HepG2 (cell line): ENCODE results near the gene GSTM2. TPM values are rescaled to one million over a fixed set of nuclear protein-coding genes. Genes with fewer than 3 reads are reported as not detected.
A peak's percentile ranks its signal among the peaks of the same experiment; 100 is the strongest.

Source experiments
- AHR ChIP-seq: IDR thresholded peaks from 2 replicates; pipeline ENCODE4 v1.6.1; 2018; ENCODE audit warnings: missing genetic modification reagents, missing compliant biosample characterization
- CHD4 ChIP-seq: fragments of 200-600 bp; sonication (generic); IDR thresholded peaks from 2 replicates; pipeline ENCODE4 v1.7.0; 2017; ENCODE audit warnings: mild to moderate bottlenecking, low read length, borderline replicate concordance
- KLF13 ChIP-seq: sonication (generic); formaldehyde crosslinking; IDR thresholded peaks from 2 replicates; pipeline ENCODE4 v1.4.0; 2020; ENCODE audit warnings: mild to moderate bottlenecking, missing genetic modification reagents
- NONO ChIP-seq, 2 experiments: fragments of 450-650 bp in 1 of 2; sonication (generic) in 1 of 2; formaldehyde crosslinking in 1 of 2; IDR thresholded peaks in 1 of 2; conservative IDR thresholded peaks in 1 of 2; 2 replicates each; pipeline versions ENCODE4 v1.6.1 to v1.8.0; 2017 to 2022; ENCODE audit warnings: mild to moderate bottlenecking in 1 of 2, missing genetic modification reagents in 1 of 2, moderate library complexity in 1 of 2
- NR3C1 ChIP-seq: sonication (generic); formaldehyde crosslinking; IDR thresholded peaks from 2 replicates; pipeline ENCODE4 v1.4.0; 2020; ENCODE audit warnings: missing genetic modification reagents
- NRL ChIP-seq: sonication (generic); formaldehyde crosslinking; IDR thresholded peaks from 2 replicates; pipeline ENCODE4 v1.5.0; 2020; ENCODE audit warnings: missing genetic modification reagents, mild to moderate bottlenecking, moderate library complexity, borderline replicate concordance
- TARDBP ChIP-seq: sonication (generic); formaldehyde crosslinking; IDR thresholded peaks from 2 replicates; pipeline ENCODE4 v1.8.0; 2022; ENCODE audit warnings: mild to moderate bottlenecking, missing genetic modification reagents
- ZFP41 ChIP-seq: sonication (generic); formaldehyde crosslinking; IDR thresholded peaks from 2 replicates; pipeline ENCODE4 v1.4.0; 2020; ENCODE audit warnings: mild to moderate bottlenecking, missing genetic modification reagents, borderline replicate concordance
- ZNF550 ChIP-seq: sonication (generic); formaldehyde crosslinking; IDR thresholded peaks from 2 replicates; pipeline ENCODE4 v1.4.0; 2020; ENCODE audit warnings: mild to moderate bottlenecking, missing genetic modification reagents, borderline replicate concordance
- ZNF552 ChIP-seq: sonication (generic); formaldehyde crosslinking; IDR thresholded peaks from 2 replicates; pipeline ENCODE4 v1.9.0; 2022; ENCODE audit warnings: missing genetic modification reagents, mild to moderate bottlenecking, borderline replicate concordance
- ZNF619 ChIP-seq: sonication (generic); formaldehyde crosslinking; IDR thresholded peaks from 2 replicates; pipeline ENCODE4 v1.4.0; 2020; ENCODE audit warnings: mild to moderate bottlenecking, missing genetic modification reagents
- ZNF790 ChIP-seq: sonication (generic); formaldehyde crosslinking; IDR thresholded peaks from 2 replicates; pipeline ENCODE4 v1.8.0; 2022; ENCODE audit warnings: missing genetic modification reagents, mild to moderate bottlenecking, borderline replicate concordance
- polyA plus RNA-seq, 8 experiments: library from polyadenylated mRNA; depleted of rRNA in 3 of 8; stranded (reverse) in 7 of 8; unstranded in 1 of 8; fragments of >200 nt; fragmentation: Illumina TruSeq in 4 of 8; extraction: Trizol in 4 of 8; gene quantifications; 2 replicates each; pipeline versions ENCODE4 v1.2.1 to v1.2.3, GENCODE V29; 2011 to 2016; ENCODE audit warnings: low read depth in 4 of 8, missing spikeins in 1 of 8, mixed read lengths in 1 of 8; ENCODE audit not compliant: insufficient read depth in 1 of 8
- total RNA-seq, 5 experiments: library from RNA; depleted of rRNA; stranded (reverse); fragments of >200 nt; fragmentation: Illumina TruSeq; extraction: Trizol; gene quantifications; 2 replicates each; pipeline ENCODE4 v1.2.3, GENCODE V29; 2016; ENCODE audit warnings: low read depth in 1 of 5
- TF ChIP-seq, protein P1 (sequence below): sonication (generic); formaldehyde crosslinking; IDR thresholded peaks from 2 replicates; pipeline ENCODE4 v1.4.0; 2020; ENCODE audit warnings: mild to moderate bottlenecking, missing genetic modification reagents
- TF ChIP-seq, protein P2 (sequence below): sonication (generic); formaldehyde crosslinking; IDR thresholded peaks from 2 replicates; pipeline ENCODE4 v1.5.0; 2020; ENCODE audit warnings: mild to moderate bottlenecking, missing genetic modification reagents, borderline replicate concordance
- TF ChIP-seq, protein P3 (sequence below): sonication (generic); formaldehyde crosslinking; conservative IDR thresholded peaks from 2 replicates; pipeline ENCODE4 v1.8.1; 2023; ENCODE audit warnings: missing genetic modification reagents
- TF ChIP-seq, protein P4 (sequence below): sonication (generic); formaldehyde crosslinking; IDR thresholded peaks from 2 replicates; pipeline ENCODE4 v1.9.0; 2021; ENCODE audit warnings: missing genetic modification reagents, borderline replicate concordance

The GSTM2 gene
- total and polyA plus RNA-seq, 2 of the 13 experiments (the other 11 are each of a cell fraction or from before 2014, with no cell fraction given) = 7.0 to 15.0 TPM

DNA sequence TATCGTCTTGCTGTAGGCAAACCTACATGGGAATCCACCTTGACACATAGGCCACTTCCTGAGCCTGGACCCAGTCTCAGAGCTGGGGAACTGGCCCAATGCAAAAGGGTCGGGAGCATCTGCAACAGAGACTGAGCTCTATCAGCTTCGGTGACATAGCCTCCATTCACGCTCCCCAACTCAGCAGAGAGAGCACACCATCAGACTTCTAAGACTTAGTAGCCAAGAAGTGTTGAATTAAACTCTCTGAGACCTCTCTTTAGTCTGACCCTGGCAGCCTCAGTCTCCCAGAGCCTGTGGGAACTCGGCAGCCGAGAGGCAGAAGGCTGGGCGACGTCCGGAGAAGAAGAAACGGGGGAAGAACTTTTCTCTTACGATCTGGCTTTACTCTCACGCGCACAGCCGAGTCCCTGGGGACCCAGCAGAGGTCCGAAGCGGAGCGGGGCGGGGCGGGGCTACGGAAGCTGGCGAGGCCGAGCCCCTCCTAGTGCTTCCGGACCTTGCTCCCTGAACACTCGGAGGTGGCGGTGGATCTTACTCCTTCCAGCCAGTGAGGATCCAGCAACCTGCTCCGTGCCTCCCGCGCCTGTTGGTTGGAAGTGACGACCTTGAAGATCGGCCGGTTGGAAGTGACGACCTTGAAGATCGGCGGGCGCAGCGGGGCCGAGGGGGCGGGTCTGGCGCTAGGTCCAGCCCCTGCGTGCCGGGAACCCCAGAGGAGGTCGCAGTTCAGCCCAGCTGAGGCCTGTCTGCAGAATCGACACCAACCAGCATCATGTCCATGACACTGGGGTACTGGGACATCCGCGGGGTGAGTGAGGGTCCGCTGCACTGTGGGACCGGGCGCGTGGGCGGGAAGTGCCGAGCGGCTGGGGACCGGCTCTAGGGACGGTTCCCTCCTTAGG lies 12.0 kb upstream of the GSTM2 start, which contains the start of gene GSTM4 (continued):
- TF ChIP-seq, protein P1, sequence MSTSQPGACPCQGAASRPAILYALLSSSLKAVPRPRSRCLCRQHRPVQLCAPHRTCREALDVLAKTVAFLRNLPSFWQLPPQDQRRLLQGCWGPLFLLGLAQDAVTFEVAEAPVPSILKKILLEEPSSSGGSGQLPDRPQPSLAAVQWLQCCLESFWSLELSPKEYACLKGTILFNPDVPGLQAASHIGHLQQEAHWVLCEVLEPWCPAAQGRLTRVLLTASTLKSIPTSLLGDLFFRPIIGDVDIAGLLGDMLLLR (CRISPR knock-in tag) = peak; percentile 71; the same call in 1 of the 2 replicates
- TF ChIP-seq, protein P2, sequence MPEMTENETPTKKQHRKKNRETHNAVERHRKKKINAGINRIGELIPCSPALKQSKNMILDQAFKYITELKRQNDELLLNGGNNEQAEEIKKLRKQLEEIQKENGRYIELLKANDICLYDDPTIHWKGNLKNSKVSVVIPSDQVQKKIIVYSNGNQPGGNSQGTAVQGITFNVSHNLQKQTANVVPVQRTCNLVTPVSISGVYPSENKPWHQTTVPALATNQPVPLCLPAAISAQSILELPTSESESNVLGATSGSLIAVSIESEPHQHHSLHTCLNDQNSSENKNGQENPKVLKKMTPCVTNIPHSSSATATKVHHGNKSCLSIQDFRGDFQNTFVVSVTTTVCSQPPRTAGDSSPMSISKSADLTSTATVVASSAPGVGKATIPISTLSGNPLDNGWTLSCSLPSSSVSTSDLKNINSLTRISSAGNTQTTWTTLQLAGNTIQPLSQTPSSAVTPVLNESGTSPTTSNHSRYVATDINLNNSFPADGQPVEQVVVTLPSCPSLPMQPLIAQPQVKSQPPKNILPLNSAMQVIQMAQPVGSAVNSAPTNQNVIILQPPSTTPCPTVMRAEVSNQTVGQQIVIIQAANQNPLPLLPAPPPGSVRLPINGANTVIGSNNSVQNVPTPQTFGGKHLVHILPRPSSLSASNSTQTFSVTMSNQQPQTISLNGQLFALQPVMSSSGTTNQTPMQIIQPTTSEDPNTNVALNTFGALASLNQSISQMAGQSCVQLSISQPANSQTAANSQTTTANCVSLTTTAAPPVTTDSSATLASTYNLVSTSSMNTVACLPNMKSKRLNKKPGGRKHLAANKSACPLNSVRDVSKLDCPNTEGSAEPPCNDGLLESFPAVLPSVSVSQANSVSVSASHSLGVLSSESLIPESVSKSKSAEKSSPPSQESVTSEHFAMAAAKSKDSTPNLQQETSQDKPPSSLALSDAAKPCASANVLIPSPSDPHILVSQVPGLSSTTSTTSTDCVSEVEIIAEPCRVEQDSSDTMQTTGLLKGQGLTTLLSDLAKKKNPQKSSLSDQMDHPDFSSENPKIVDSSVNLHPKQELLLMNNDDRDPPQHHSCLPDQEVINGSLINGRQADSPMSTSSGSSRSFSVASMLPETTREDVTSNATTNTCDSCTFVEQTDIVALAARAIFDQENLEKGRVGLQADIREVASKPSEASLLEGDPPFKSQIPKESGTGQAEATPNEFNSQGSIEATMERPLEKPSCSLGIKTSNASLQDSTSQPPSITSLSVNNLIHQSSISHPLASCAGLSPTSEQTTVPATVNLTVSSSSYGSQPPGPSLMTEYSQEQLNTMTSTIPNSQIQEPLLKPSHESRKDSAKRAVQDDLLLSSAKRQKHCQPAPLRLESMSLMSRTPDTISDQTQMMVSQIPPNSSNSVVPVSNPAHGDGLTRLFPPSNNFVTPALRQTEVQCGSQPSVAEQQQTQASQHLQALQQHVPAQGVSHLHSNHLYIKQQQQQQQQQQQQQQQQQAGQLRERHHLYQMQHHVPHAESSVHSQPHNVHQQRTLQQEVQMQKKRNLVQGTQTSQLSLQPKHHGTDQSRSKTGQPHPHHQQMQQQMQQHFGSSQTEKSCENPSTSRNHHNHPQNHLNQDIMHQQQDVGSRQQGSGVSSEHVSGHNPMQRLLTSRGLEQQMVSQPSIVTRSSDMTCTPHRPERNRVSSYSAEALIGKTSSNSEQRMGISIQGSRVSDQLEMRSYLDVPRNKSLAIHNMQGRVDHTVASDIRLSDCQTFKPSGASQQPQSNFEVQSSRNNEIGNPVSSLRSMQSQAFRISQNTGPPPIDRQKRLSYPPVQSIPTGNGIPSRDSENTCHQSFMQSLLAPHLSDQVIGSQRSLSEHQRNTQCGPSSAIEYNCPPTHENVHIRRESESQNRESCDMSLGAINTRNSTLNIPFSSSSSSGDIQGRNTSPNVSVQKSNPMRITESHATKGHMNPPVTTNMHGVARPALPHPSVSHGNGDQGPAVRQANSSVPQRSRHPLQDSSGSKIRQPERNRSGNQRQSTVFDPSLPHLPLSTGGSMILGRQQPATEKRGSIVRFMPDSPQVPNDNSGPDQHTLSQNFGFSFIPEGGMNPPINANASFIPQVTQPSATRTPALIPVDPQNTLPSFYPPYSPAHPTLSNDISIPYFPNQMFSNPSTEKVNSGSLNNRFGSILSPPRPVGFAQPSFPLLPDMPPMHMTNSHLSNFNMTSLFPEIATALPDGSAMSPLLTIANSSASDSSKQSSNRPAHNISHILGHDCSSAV (CRISPR knock-in tag) = no peak
- TF ChIP-seq, protein P3, sequence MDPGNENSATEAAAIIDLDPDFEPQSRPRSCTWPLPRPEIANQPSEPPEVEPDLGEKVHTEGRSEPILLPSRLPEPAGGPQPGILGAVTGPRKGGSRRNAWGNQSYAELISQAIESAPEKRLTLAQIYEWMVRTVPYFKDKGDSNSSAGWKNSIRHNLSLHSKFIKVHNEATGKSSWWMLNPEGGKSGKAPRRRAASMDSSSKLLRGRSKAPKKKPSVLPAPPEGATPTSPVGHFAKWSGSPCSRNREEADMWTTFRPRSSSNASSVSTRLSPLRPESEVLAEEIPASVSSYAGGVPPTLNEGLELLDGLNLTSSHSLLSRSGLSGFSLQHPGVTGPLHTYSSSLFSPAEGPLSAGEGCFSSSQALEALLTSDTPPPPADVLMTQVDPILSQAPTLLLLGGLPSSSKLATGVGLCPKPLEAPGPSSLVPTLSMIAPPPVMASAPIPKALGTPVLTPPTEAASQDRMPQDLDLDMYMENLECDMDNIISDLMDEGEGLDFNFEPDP = no peak
- TF ChIP-seq CHD4 = no peak
- TF ChIP-seq NRL (CRISPR knock-in tag) = 0 out of 2 replicates have a peak, but pooled peaks have one; percentile 53
- TF ChIP-seq ZNF552 (CRISPR knock-in tag) = 0 out of 2 replicates have a peak, but pooled peaks have one; percentile 73
- TF ChIP-seq TARDBP (CRISPR knock-in tag) = peak; percentile 76; the same call in 1 of the 2 replicates
- no peak for TF ChIP-seq NONO (IDR thresholded peaks at IDR 0.05)
- peak; percentile 87 for TF ChIP-seq NONO (CRISPR knock-in tag; conservative IDR thresholded peaks at IDR 0.05)
- TF ChIP-seq ZFP41 (CRISPR knock-in tag) = no peak
- TF ChIP-seq ZNF790 = no peak
- TF ChIP-seq KLF13 (CRISPR knock-in tag) = no peak
- TF ChIP-seq NR3C1 = no peak
- no peak for TF ChIP-seq ZNF550 (CRISPR knock-in tag)
- peak; percentile 59; the same call in 1 of the 2 replicates for TF ChIP-seq AHR (CRISPR knock-in tag)
- TF ChIP-seq ZNF619 (CRISPR knock-in tag) = no peak
- TF ChIP-seq, protein P4, sequence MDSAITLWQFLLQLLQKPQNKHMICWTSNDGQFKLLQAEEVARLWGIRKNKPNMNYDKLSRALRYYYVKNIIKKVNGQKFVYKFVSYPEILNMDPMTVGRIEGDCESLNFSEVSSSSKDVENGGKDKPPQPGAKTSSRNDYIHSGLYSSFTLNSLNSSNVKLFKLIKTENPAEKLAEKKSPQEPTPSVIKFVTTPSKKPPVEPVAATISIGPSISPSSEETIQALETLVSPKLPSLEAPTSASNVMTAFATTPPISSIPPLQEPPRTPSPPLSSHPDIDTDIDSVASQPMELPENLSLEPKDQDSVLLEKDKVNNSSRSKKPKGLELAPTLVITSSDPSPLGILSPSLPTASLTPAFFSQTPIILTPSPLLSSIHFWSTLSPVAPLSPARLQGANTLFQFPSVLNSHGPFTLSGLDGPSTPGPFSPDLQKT = no peak
